Right ventricle myocardium inferior (tissue), 1 donor: ENCODE results near the gene CSNK1E. TPM values are rescaled to one million over a fixed set of nuclear protein-coding genes. Genes with fewer than 3 reads are reported as not detected.

Experiments used
- ATAC-seq: fragments of 200-7000 bp; cut with Tn5 transposase; one replicate; pipeline ENCODE4 v1.9.1; 2020; ENCODE audit warnings: mild to moderate bottlenecking, moderate library complexity
- DNase-seq: peaks from one replicate; pipeline ENCODE4 v3.0.0; 2021; ENCODE audit errors: missing footprints
- intact Hi-C: fragments of 100-400 bp; cut with DNase I; formaldehyde crosslinking; loops from one replicate; pipeline ENCODE4 v1.11.0; 2022
- total RNA-seq: library from RNA; stranded (reverse); fragmentation: NEBNext Ultra II Directional; extraction: Animal tissue kit (Norgen Biotek cat#: 25700); gene quantifications from one replicate; pipeline ENCODE4 v1.2.1, GENCODE V29; 2021
- donor health status: DM: no; HTN: yes; CAD: no; lungs with severe emphysema.

Gene CSNK1E
- total RNA-seq, 1 donor from 2014 or later: 55.4 TPM

DNA sequence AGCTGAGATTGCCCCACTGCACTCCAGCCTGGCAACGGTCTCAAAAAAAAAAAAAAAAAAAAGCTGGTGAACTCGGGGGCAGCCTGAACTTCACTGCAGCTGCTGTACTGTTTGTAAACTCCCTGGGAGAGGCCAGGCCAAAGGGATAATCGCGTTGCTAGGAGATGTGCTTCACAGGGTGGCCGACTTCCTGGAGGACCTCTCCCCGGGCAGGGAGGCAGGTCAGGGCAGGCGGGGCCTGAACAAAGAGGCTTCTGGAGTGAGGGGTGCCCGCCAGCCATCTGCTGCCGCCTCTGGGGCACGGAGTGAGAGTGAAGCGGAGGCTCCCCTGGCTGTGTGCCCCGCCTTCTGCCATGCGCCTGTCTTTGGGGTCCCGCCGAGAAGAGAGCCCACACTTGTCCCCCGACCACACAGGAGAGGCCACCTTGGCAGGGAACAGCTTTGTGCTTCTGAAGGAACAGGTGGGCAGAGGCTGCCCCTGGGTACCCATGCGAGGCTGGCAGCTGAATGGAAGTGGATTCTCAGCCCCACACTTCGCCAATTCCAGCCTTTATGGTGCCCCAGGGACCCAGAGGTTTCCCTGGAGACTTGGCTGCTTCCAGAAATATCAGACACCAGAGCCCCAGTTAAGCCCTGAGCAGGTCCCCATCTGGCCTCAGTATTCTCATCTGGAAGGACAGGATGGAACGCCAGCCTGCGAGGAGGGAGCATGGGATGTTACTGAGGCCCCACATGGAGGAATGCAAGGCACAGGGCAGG is 74.0 kb downstream of the CSNK1E start:
- intact Hi-C loops: no loop called here
- ATAC-seq: peak; percentile 27
- DNase-seq: peak; percentile 74

DNA sequence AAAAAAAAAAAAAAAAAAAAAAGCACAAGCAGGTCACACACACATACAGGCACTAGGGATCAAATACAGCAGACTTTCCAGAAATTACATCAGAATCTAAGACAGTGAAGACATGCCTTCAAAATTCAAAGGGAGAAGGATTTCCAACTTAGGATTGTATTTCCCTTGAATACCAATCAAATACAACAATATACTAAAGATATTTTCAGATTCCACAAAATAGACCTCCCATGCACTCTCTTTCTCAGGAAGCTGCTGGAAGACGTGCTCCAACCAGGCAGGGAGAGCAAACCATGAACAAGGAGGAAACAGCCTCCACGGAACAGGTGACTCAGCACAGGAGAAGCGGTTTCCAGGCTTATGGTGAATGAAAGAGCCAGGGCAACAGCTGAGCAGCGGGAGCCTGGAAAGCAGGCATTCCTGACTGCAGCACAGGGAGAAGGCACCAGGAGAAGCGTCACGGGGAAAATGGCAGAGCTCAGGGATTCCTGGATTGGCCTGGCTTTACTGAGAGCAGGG is 76.4 kb downstream of the CSNK1E start:
- ATAC-seq: no peak
- intact Hi-C loops: no loop called here
- no peak for DNase-seq

Other genes starting within 250 kb of the CSNK1E start
- gene SLC16A8, start 233.2 kb downstream of the CSNK1E start, total RNA-seq: not detected
- gene BAIAP2L2, start 206.7 kb downstream of the CSNK1E start, total RNA-seq: 0.30 TPM
- gene PLA2G6, start 135.6 kb downstream of the CSNK1E start, total RNA-seq: 11.4 TPM
- gene MAFF, start 115.4 kb downstream of the CSNK1E start, total RNA-seq: 4.7 TPM
- 43.1 TPM for gene TMEM184B, start 44.4 kb downstream of the CSNK1E start, total RNA-seq
- 16.0 TPM for gene KCNJ4, start 137.8 kb upstream of the CSNK1E start, total RNA-seq
- gene KDELR3, start 150.7 kb upstream of the CSNK1E start, total RNA-seq: 4.4 TPM
- gene DDX17, start 188.9 kb upstream of the CSNK1E start, total RNA-seq: 195 TPM